Endothelial cell of umbilical vein (primary cell): Measurements from ENCODE around the gene ANXA11.
"Not testable (repeated sequence)": the region's sequence is repeated elsewhere in the genome, so short reads cannot be mapped to it uniquely, and the experiment has no call there.

ENCODE experiments used
- CTCF ChIP-seq, 2 donors: IDR thresholded peaks; 1 replicate in 1 of 2; 2 replicates in 1 of 2; pipeline ENCODE4 v1.5.1; 2011; ENCODE audit warnings: low read length in 2 of 2, mild to moderate bottlenecking in 2 of 2, moderate library complexity in 2 of 2, control low read depth in 1 of 2, inconsistent platforms in 1 of 2, low read depth in 1 of 2; ENCODE audit not compliant: insufficient read depth in 1 of 2; ENCODE audit errors: extremely low read depth in 1 of 2
- POLR2A ChIP-seq: IDR thresholded peaks from 2 replicates; pipeline ENCODE4 v1.6.1; 2012; ENCODE audit warnings: low read depth, mild to moderate bottlenecking, control low read depth, low read length

DNA sequence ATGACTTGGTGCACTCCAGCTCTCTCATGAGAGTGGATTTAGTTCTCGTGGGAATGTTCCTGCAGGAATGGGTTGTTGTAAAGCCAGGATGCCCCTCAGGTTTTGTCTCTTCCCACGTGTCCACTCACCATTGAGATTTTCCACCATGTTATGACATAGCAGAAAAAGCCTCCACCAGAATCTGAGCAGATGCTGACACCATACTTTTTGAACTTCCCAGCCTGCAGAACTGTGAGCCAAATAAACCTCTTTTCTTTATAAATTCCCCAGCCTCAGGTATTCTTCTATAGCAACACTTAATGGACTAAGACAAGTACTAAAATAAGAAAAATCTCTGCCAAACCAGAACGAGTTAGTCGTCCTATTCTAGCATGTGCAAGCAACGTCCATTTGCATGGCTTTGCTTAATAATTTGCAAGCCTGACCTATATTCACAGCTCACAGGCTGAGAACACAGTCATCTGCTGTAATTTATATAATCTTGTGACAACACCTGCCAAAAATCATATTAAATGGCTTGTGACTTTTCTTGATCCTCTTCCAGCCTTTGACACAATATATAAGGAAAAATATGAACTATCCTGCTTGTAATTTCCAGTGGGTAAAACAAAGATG, 9.1 kb upstream of the ANXA11 start:
- not testable (repeated sequence) for TF ChIP-seq POLR2A; CTCF (IDR thresholded peaks at IDR 0.05; ENCODE audit: extremely low read depth in 1 of 2, insufficient read depth in 1 of 2, low read depth in 1 of 2, low read length in 2 of 2)
